OCI-LY1 (cell line): ENCODE results near the gene SYNE1.

Experiments used
- H2AFZ ChIP-seq: fragments of 200-600 bp; sonication (generic), shearing (Covaris generic); 2 replicates; pipeline ENCODE4 v1.6.0; 2014; ENCODE audit warnings: antibody characterized with exemption, mild to moderate bottlenecking, low read length
- H3F3A ChIP-seq: fragments of 200-600 bp; sonication (generic), shearing (Covaris generic); 2 replicates; pipeline ENCODE4 v1.6.0; 2014; ENCODE audit warnings: mild to moderate bottlenecking, antibody characterized with exemption, low read length, moderate library complexity; ENCODE audit not compliant: insufficient read depth
- H3K27ac ChIP-seq: fragments of 200-600 bp; sonication (generic); 2 replicates; pipeline ENCODE4 v1.5.1; 2014; ENCODE audit warnings: low read length, mixed run types, mild to moderate bottlenecking, low read depth; ENCODE audit not compliant: poor library complexity, severe bottlenecking
- H3K27me3 ChIP-seq: fragments of 200-600 bp; sonication (generic); 2 replicates; pipeline ENCODE4 v1.6.0; 2014; ENCODE audit warnings: antibody characterized with exemption, mild to moderate bottlenecking, low read length, moderate library complexity; ENCODE audit not compliant: insufficient read depth
- H3K36me3 ChIP-seq: fragments of 200-600 bp; sonication (generic); 2 replicates; pipeline ENCODE4 v1.6.1; 2014; ENCODE audit warnings: mild to moderate bottlenecking, antibody characterized with exemption, low read length, moderate library complexity, mixed read lengths; ENCODE audit not compliant: insufficient read depth
- H3K4me1 ChIP-seq: fragments of 200-600 bp; sonication (generic); 2 replicates; pipeline ENCODE4 v1.5.1; 2014; ENCODE audit warnings: mild to moderate bottlenecking, low read length, moderate library complexity; ENCODE audit not compliant: insufficient read depth, severe bottlenecking
- H3K4me2 ChIP-seq: fragments of 200-600 bp; sonication (generic), shearing (Covaris generic); 2 replicates; pipeline ENCODE4 v1.6.1; 2014; ENCODE audit warnings: low read length
- H3K4me3 ChIP-seq: fragments of 200-600 bp; sonication (generic); 2 replicates; pipeline ENCODE4 v1.5.1; 2014; ENCODE audit warnings: low read length, low read depth, mild to moderate bottlenecking, mixed read lengths; ENCODE audit not compliant: poor library complexity, severe bottlenecking
- H3K79me2 ChIP-seq: fragments of 200-600 bp; shearing (Covaris generic); 2 replicates; pipeline ENCODE4 v1.6.1; 2016; ENCODE audit warnings: mixed run types, low read length, mixed read lengths; ENCODE audit not compliant: insufficient read depth
- H3K9ac ChIP-seq: fragments of 200-600 bp; sonication (generic), shearing (Covaris generic); 2 replicates; pipeline ENCODE4 v1.6.1; 2014; ENCODE audit warnings: mild to moderate bottlenecking, low read length, mixed read lengths
- H3K9me2 ChIP-seq: fragments of 200-600 bp; sonication (generic), shearing (Covaris generic); 2 replicates; pipeline ENCODE4 v1.6.1; 2014; ENCODE audit warnings: low read depth, mild to moderate bottlenecking, low read length, mixed read lengths
- H3K9me3 ChIP-seq: fragments of 200-600 bp; shearing (Covaris generic); 2 replicates; pipeline ENCODE4 v1.6.1; 2014; ENCODE audit warnings: low read length, mixed read lengths
- H4K20me1 ChIP-seq: fragments of 200-600 bp; sonication (generic), shearing (Covaris generic); 2 replicates; pipeline ENCODE4 v1.6.0; 2016; ENCODE audit warnings: mild to moderate bottlenecking, low read length; ENCODE audit not compliant: insufficient read depth
- CTCF ChIP-seq: fragments of 200-600 bp; sonication (generic), shearing (Covaris generic); IDR thresholded peaks from 2 replicates; pipeline ENCODE4 v1.5.1; 2017; ENCODE audit warnings: mild to moderate bottlenecking, antibody characterized with exemption, low read length, moderate library complexity, mixed read lengths
- EZH2 ChIP-seq: fragments of 200-600 bp; sonication (generic), shearing (Covaris generic); IDR thresholded peaks from 2 replicates; pipeline ENCODE4 v1.8.0; 2017; ENCODE audit warnings: borderline replicate concordance, mixed run types, mild to moderate bottlenecking, antibody characterized with exemption, low read length, moderate library complexity, mixed read lengths

Gene SYNE1

GRCh38 chr6:152207915-152208714, 429.0 kb downstream of the SYNE1 start:
- H3K27ac ChIP-seq = no peak overlapping the region
- H4K20me1 ChIP-seq = no peaks in the 10 kb centered on the region
- H3F3A ChIP-seq = no peaks in the 10 kb centered on the region; the same call in 1 of the 2 replicates
- no peak overlapping the region for H3K9ac ChIP-seq
- H3K79me2 ChIP-seq = no peaks in the 10 kb centered on the region
- no peaks in the 10 kb centered on the region for H3K4me1 ChIP-seq
- no peaks in the 10 kb centered on the region for H3K27me3 ChIP-seq
- H3K9me3 ChIP-seq = no peaks in the 10 kb centered on the region
- TF ChIP-seq CTCF = no peak
- TF ChIP-seq EZH2 = no peak
- no peak overlapping the region for H2AFZ ChIP-seq
- H3K4me2 ChIP-seq = no peak overlapping the region
- H3K4me3 ChIP-seq = no peak overlapping the region
- peaks cover 62% of the 10 kb centered on the region for H3K36me3 ChIP-seq
- H3K9me2 ChIP-seq = no peaks in the 10 kb centered on the region

GRCh38 chr6:152206072-152206818, 430.9 kb downstream of the SYNE1 start:
- no peaks in the 10 kb centered on the region for H3K9me2 ChIP-seq
- no peaks in the 10 kb centered on the region for H3K9me3 ChIP-seq
- no peak overlapping the region for H3K4me2 ChIP-seq
- peak; percentile 85 for TF ChIP-seq CTCF
- no peak for TF ChIP-seq EZH2
- no peak overlapping the region for H3K4me3 ChIP-seq
- H3K4me1 ChIP-seq = no peaks in the 10 kb centered on the region
- H2AFZ ChIP-seq = no peak overlapping the region
- H3K27ac ChIP-seq = no peak overlapping the region
- no peaks in the 10 kb centered on the region for H4K20me1 ChIP-seq
- no peak overlapping the region for H3K9ac ChIP-seq
- no peaks in the 10 kb centered on the region for H3K27me3 ChIP-seq
- peaks cover 54% of the 10 kb centered on the region for H3K36me3 ChIP-seq
- no peaks in the 10 kb centered on the region; the same call in 1 of the 2 replicates for H3F3A ChIP-seq
- no peaks in the 10 kb centered on the region for H3K79me2 ChIP-seq

GRCh38 chr6:152204591-152204990, 432.6 kb downstream of the SYNE1 start:
- Histone ChIP-seq H3K9me2 (no peaks in the 10 kb centered on the region), H3K9me3 (no peaks in the 10 kb centered on the region), H2AFZ (no peak overlapping the region), H3K4me3 (no peak overlapping the region), H3K27ac (no peak overlapping the region), H3K27me3 (no peaks in the 10 kb centered on the region), H4K20me1 (no peaks in the 10 kb centered on the region), H3F3A (no peaks in the 10 kb centered on the region; the same call in 1 of the 2 replicates), H3K9ac (no peak overlapping the region), H3K4me2 (no peak overlapping the region), H3K4me1 (no peaks in the 10 kb centered on the region), H3K79me2 (no peaks in the 10 kb centered on the region), H3K36me3 (peaks cover 65% of the 10 kb centered on the region)
- TF ChIP-seq CTCF = no peak
- no peak for TF ChIP-seq EZH2
